ENCODE measurements around the gene MRPL39. TPM values are rescaled to one million over a fixed set of nuclear protein-coding genes. Genes with fewer than 3 reads are reported as not detected.

Gene MRPL39
- total RNA-seq, 2 donors from 2014 or later = 43.2 to 46.3 TPM

DNA sequence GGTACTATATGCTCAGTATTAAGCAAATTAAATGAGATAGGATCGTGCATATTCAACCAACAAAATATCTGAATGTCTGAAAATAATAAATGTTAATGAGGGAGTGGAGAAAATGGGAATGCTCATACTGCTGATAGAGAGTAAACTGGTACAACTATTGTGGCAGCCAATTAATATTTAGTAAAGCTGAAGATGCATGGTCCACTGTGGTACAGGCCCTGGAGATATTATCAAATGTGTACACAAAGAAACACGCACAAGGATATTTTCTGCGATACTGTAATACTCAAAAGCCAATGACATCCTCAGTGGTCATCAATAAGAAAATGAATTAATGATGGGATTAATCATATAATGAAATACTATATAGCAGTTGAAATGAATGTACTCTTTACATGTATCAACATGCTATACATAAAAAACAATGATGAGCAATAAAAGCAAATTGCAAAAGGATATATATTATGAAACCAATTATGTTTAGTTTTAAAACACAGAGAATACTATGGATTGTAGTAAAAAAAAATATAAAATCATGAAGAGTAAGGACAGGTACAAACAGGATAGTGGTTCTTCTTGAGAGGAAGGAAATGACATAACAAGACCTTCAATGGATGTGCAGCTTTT is 25.0 kb downstream of the MRPL39 start:
- no peak overlapping the region for H3K4me3 ChIP-seq (ENCODE audit: low read length)
- peaks cover 23% of the 10 kb centered on the region for H3K36me3 Mint-ChIP-seq (ENCODE audit: low read depth)
- no peak overlapping the region for H3K9ac ChIP-seq (ENCODE audit: extremely low read depth, low read length, poor library complexity, severe bottlenecking)
- H3K4me1 Mint-ChIP-seq = no peaks in the 10 kb centered on the region
- no peaks in the 10 kb centered on the region for H3K27me3 ChIP-seq (ENCODE audit: control insufficient read depth, insufficient read depth, low read length, poor library complexity, severe bottlenecking)
- WGBS, 2 experiments (ENCODE audit: insufficient coverage in 1 of 2, insufficient read length in 1 of 2) = 83 to 100% methylated on average over 1 to 3 of the region's 3 CpGs
- H3K27ac ChIP-seq (ENCODE audit: low read depth, low read length) = no peak overlapping the region
- no peaks in the 10 kb centered on the region for H3K27me3 Mint-ChIP-seq (ENCODE audit: insufficient read depth)
- H3K9me3 ChIP-seq (ENCODE audit: control insufficient read depth, low read length) = no peaks in the 10 kb centered on the region
- H3K4me1 ChIP-seq (ENCODE audit: control insufficient read depth, insufficient read depth, low read length) = no peaks in the 10 kb centered on the region
- H3K4me3 Mint-ChIP-seq = no peak overlapping the region
- H3K9me3 Mint-ChIP-seq = no peaks in the 10 kb centered on the region
- H3K36me3 ChIP-seq (ENCODE audit: control insufficient read depth, insufficient read depth, low read length) = peaks cover 25% of the 10 kb centered on the region
- TF ChIP-seq, protein P1, sequence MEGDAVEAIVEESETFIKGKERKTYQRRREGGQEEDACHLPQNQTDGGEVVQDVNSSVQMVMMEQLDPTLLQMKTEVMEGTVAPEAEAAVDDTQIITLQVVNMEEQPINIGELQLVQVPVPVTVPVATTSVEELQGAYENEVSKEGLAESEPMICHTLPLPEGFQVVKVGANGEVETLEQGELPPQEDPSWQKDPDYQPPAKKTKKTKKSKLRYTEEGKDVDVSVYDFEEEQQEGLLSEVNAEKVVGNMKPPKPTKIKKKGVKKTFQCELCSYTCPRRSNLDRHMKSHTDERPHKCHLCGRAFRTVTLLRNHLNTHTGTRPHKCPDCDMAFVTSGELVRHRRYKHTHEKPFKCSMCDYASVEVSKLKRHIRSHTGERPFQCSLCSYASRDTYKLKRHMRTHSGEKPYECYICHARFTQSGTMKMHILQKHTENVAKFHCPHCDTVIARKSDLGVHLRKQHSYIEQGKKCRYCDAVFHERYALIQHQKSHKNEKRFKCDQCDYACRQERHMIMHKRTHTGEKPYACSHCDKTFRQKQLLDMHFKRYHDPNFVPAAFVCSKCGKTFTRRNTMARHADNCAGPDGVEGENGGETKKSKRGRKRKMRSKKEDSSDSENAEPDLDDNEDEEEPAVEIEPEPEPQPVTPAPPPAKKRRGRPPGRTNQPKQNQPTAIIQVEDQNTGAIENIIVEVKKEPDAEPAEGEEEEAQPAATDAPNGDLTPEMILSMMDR (conservative IDR thresholded peaks at IDR 0.05) = no peak
- DNase-seq = no peak
- no peak overlapping the region for H3K27ac Mint-ChIP-seq

DNA sequence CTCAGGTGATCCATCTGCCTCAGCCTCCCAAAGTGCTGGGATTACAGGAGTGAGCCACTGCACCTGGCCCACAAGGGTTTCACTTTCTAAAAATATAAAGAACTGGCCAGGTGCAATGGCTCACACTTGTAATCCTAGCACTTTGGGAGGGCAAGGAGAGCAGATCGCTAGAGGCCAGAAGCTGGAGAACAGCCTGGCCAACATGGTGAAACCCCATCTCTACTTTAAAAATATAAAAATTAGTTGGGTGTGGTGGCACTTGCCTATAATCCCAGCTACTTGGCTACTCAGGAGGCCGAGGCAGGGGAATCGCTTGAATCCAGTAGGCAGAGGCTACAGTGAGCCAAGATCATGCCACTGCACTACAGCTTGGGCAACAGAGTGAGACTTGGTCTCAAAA is 25.7 kb downstream of the MRPL39 start:
- Histone ChIP-seq H3K4me1 (ENCODE audit: control insufficient read depth, insufficient read depth, low read length) (no peaks in the 10 kb centered on the region), H3K9ac (ENCODE audit: extremely low read depth, low read length, poor library complexity, severe bottlenecking) (no peak overlapping the region), H3K27me3 (ENCODE audit: control insufficient read depth, insufficient read depth, low read length, poor library complexity, severe bottlenecking) (no peaks in the 10 kb centered on the region), H3K9me3 (ENCODE audit: control insufficient read depth, low read length) (no peaks in the 10 kb centered on the region), H3K27ac (ENCODE audit: low read depth, low read length) (no peak overlapping the region), H3K36me3 (ENCODE audit: control insufficient read depth, insufficient read depth, low read length) (peaks cover 22% of the 10 kb centered on the region), H3K4me3 (ENCODE audit: low read length) (no peak overlapping the region)
- Mint-ChIP-seq H3K4me3 (no peak overlapping the region), H3K36me3 (ENCODE audit: low read depth) (peaks cover 22% of the 10 kb centered on the region), H3K9me3 (no peaks in the 10 kb centered on the region), H3K27me3 (ENCODE audit: insufficient read depth) (no peaks in the 10 kb centered on the region), H3K4me1 (no peaks in the 10 kb centered on the region), H3K27ac (no peak overlapping the region)
- WGBS, 2 experiments (ENCODE audit: insufficient coverage in 1 of 2, insufficient read length in 1 of 2) = 94% methylated on average over 3 of the region's 3 CpGs; no CpG with 5 or more reads in 1 of the 2 experiments
- DNase-seq = no peak
- TF ChIP-seq, protein P1 (conservative IDR thresholded peaks at IDR 0.05) = no peak

DNA sequence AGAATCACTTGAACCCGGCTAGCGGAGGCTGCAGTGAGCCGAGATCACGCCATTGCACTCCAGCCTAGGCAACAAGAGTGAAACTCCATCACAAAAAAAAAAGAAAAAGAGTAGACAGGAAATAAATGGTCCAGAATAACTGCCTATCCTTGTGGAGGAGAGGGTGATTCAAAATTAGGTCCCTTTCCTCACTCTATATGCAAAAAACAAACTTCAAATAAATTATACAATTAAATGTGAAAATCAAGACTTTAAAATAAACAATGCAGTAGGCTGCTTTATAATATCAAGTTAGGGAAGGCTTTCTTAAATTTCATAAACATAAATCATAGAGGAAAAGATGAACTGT is 26.4 kb downstream of the MRPL39 start:
- H3K9ac ChIP-seq (ENCODE audit: extremely low read depth, low read length, poor library complexity, severe bottlenecking) = no peak overlapping the region
- H3K4me1 Mint-ChIP-seq = no peaks in the 10 kb centered on the region
- H3K27ac ChIP-seq (ENCODE audit: low read depth, low read length) = no peak overlapping the region
- H3K27me3 ChIP-seq (ENCODE audit: control insufficient read depth, insufficient read depth, low read length, poor library complexity, severe bottlenecking) = no peaks in the 10 kb centered on the region
- no peaks in the 10 kb centered on the region for H3K4me1 ChIP-seq (ENCODE audit: control insufficient read depth, insufficient read depth, low read length)
- no peaks in the 10 kb centered on the region for H3K9me3 Mint-ChIP-seq
- TF ChIP-seq, protein P1 (conservative IDR thresholded peaks at IDR 0.05) = no peak
- no peak overlapping the region for H3K27ac Mint-ChIP-seq
- no peaks in the 10 kb centered on the region for H3K27me3 Mint-ChIP-seq (ENCODE audit: insufficient read depth)
- peaks cover 18% of the 10 kb centered on the region for H3K36me3 ChIP-seq (ENCODE audit: control insufficient read depth, insufficient read depth, low read length)
- no peak overlapping the region for H3K4me3 Mint-ChIP-seq
- H3K36me3 Mint-ChIP-seq (ENCODE audit: low read depth) = peaks cover 20% of the 10 kb centered on the region
- WGBS, 2 experiments (ENCODE audit: insufficient coverage in 1 of 2, insufficient read length in 1 of 2) = 90 to 93% methylated on average over 4 of the region's 4 CpGs
- H3K9me3 ChIP-seq (ENCODE audit: control insufficient read depth, low read length) = no peaks in the 10 kb centered on the region
- no peak for DNase-seq
- H3K4me3 ChIP-seq (ENCODE audit: low read length) = no peak overlapping the region
